Measurements from ENCODE around the gene IPO8.

Gene IPO8

GRCh38 chr12:30661210-30661609, 34.5 kb downstream of the IPO8 start:
- no peak for TF ChIP-seq PATZ1 (CRISPR knock-in tag; IDR thresholded peaks at IDR 0.05; ENCODE audit: borderline replicate concordance)
- TF ChIP-seq GLIS3 (CRISPR knock-in tag; IDR thresholded peaks at IDR 0.05) = no peak
- TF ChIP-seq PPARA (CRISPR knock-in tag; IDR thresholded peaks at IDR 0.05; ENCODE audit: borderline replicate concordance) = no peak
- no peak for TF ChIP-seq ZNF565 (CRISPR knock-in tag; conservative IDR thresholded peaks at IDR 0.05; ENCODE audit: low read depth)
- no peak for TF ChIP-seq TCF4 (CRISPR knock-in tag; IDR thresholded peaks at IDR 0.05; ENCODE audit: borderline replicate concordance)
- no peak for TF ChIP-seq TOX (CRISPR knock-in tag; IDR thresholded peaks at IDR 0.05; ENCODE audit: borderline replicate concordance)
- TF ChIP-seq CREB5 (CRISPR knock-in tag; IDR thresholded peaks at IDR 0.05; ENCODE audit: low read depth) = no peak
- no peak for TF ChIP-seq ZFP30 (CRISPR knock-in tag; IDR thresholded peaks at IDR 0.05)
- no peak for TF ChIP-seq POU6F1 (CRISPR knock-in tag; IDR thresholded peaks at IDR 0.05; ENCODE audit: borderline replicate concordance, low read depth)
- no peak for TF ChIP-seq ISL1 (CRISPR knock-in tag; IDR thresholded peaks at IDR 0.05)
- TF ChIP-seq CSDC2 (CRISPR knock-in tag; IDR thresholded peaks at IDR 0.05) = no peak
- no peak for TF ChIP-seq CSRNP3 (CRISPR knock-in tag; IDR thresholded peaks at IDR 0.05)
- no peak for TF ChIP-seq ZNF70 (CRISPR knock-in tag; IDR thresholded peaks at IDR 0.05)
- TF ChIP-seq SNAI2 (CRISPR knock-in tag; IDR thresholded peaks at IDR 0.05) = no peak
- TF ChIP-seq ZC3H10 (CRISPR knock-in tag; IDR thresholded peaks at IDR 0.05) = no peak
- TF ChIP-seq RARB (CRISPR knock-in tag; IDR thresholded peaks at IDR 0.05) = no peak
- no peak for ATAC-seq

GRCh38 chr12:30652034-30652696, 43.5 kb downstream of the IPO8 start:
- no peak for ATAC-seq
- no peak for TF ChIP-seq ZFP3 (CRISPR knock-in tag; IDR thresholded peaks at IDR 0.05)
- TF ChIP-seq TCF4 (CRISPR knock-in tag; IDR thresholded peaks at IDR 0.05; ENCODE audit: borderline replicate concordance) = no peak
- no peak for TF ChIP-seq BACH2 (CRISPR knock-in tag; IDR thresholded peaks at IDR 0.05; ENCODE audit: borderline replicate concordance)
- TF ChIP-seq GLIS3 (CRISPR knock-in tag; IDR thresholded peaks at IDR 0.05) = no peak
- no peak for TF ChIP-seq ZNF70 (CRISPR knock-in tag; IDR thresholded peaks at IDR 0.05)
- TF ChIP-seq ESRRG (CRISPR knock-in tag; IDR thresholded peaks at IDR 0.05) = no peak
- TF ChIP-seq ZFP30 (CRISPR knock-in tag; IDR thresholded peaks at IDR 0.05) = no peak
- TF ChIP-seq CSDC2 (CRISPR knock-in tag; IDR thresholded peaks at IDR 0.05) = no peak
- no peak for TF ChIP-seq ARNTL (CRISPR knock-in tag; IDR thresholded peaks at IDR 0.05; ENCODE audit: borderline replicate concordance, low read depth)
- TF ChIP-seq CSRNP3 (CRISPR knock-in tag; IDR thresholded peaks at IDR 0.05) = no peak
- no peak for TF ChIP-seq CREB5 (CRISPR knock-in tag; IDR thresholded peaks at IDR 0.05; ENCODE audit: low read depth)
- no peak for TF ChIP-seq ZNF8 (CRISPR knock-in tag; IDR thresholded peaks at IDR 0.05)
- TF ChIP-seq PATZ1 (CRISPR knock-in tag; IDR thresholded peaks at IDR 0.05; ENCODE audit: borderline replicate concordance) = no peak
- no peak for TF ChIP-seq TOX (CRISPR knock-in tag; IDR thresholded peaks at IDR 0.05; ENCODE audit: borderline replicate concordance)
- TF ChIP-seq ZNF565 (CRISPR knock-in tag; conservative IDR thresholded peaks at IDR 0.05; ENCODE audit: low read depth) = no peak
